Suprapubic skin (tissue), 4 donors: Measurements from ENCODE around the gene CHN1. TPM values are rescaled to one million over a fixed set of nuclear protein-coding genes. Genes with fewer than 3 reads are reported as not detected.

ENCODE experiments used
- DNase-seq, 2 donors: peaks; one replicate each; pipeline ENCODE4 v3.0.0-alpha.2; 2019; ENCODE audit warnings: low spot score in 2 of 2
- H3K27ac ChIP-seq: fragments of 200-600 bp; sonication (generic); one replicate; pipeline ENCODE4 v1.5.1; 2019
- H3K27me3 ChIP-seq: fragments of 200-600 bp; sonication (generic); one replicate; pipeline ENCODE4 v1.5.1; 2019
- H3K36me3 ChIP-seq: fragments of 200-600 bp; sonication (generic); one replicate; pipeline ENCODE4 v1.5.1; 2019
- H3K4me1 ChIP-seq: fragments of 200-600 bp; sonication (generic); one replicate; pipeline ENCODE4 v1.5.1; 2019
- H3K4me3 ChIP-seq: fragments of 200-600 bp; sonication (generic); one replicate; pipeline ENCODE4 v1.5.1; 2019; ENCODE audit warnings: mild to moderate bottlenecking
- H3K9me3 ChIP-seq: fragments of 200-600 bp; sonication (generic); one replicate; pipeline ENCODE4 v1.5.1; 2019
- EP300 ChIP-seq: sonication (generic); formaldehyde crosslinking; IDR thresholded peaks from one replicate; pipeline ENCODE4 v1.6.1; 2017; ENCODE audit warnings: antibody characterized with exemption
- POLR2A ChIP-seq, 2 donors: fragments of 450-650 bp; IDR thresholded peaks; one replicate each; pipeline ENCODE4 v1.6.1; 2017; ENCODE audit warnings: antibody characterized with exemption in 2 of 2, mild to moderate bottlenecking in 2 of 2, moderate library complexity in 2 of 2
- POLR2AphosphoS5 ChIP-seq, 3 donors: sonication (generic); formaldehyde crosslinking; IDR thresholded peaks; one replicate each; pipeline ENCODE4 v1.6.1; 2017; ENCODE audit warnings: antibody characterized with exemption in 3 of 3
- WGBS: methylation state at CpG from one replicate; pipeline ENCODE4 v1.1.5; 2018; 5-methylcytosine and 5-hydroxymethylcytosine counted together
- total RNA-seq, 4 donors: library from RNA; depleted of rRNA; stranded (reverse); fragments of >200 nt; gene quantifications; one replicate each; pipeline ENCODE4 v1.1.0, GENCODE V29; 2016
- TF ChIP-seq, protein P1 (sequence below), 2 donors: fragments of 200-600 bp in 1 of 2; fragments of 450-650 bp in 1 of 2; sonication (generic) in 1 of 2; IDR thresholded peaks; one replicate each; pipeline ENCODE4 v1.5.1; 2016 to 2019; ENCODE audit warnings: antibody characterized with exemption in 2 of 2, mild to moderate bottlenecking in 1 of 2, moderate library complexity in 1 of 2

Gene CHN1
- total RNA-seq, 4 donors from 2014 or later = 1.6 to 4.9 (median 3.6) TPM

DNA sequence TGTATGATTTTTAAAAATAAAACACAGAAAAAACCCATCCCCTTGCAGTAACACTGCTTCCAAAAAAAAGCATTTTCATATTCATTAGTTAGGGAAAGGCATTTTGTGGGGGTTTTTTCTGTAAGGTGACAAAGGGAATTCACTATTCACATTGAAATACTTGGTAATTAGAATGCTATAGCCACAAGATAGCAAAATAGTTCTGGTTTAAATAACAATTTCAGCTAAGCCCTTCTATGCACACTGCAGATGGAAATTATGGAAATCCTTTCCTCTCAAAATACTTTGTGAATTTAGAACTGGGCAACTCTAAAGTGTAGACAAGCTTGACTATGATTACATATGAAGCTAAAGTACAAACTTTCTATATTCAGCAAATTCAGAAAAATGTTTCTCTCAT, 138.8 kb downstream of the CHN1 start:
- Histone ChIP-seq H3K9me3 (no peaks in the 10 kb centered on the region), H3K4me1 (no peaks in the 10 kb centered on the region), H3K4me3 (no peak overlapping the region), H3K27ac (no peak overlapping the region), H3K27me3 (no peaks in the 10 kb centered on the region), H3K36me3 (no peaks in the 10 kb centered on the region)
- TF ChIP-seq POLR2A (IDR thresholded peaks at IDR 0.05) = no peak
- TF ChIP-seq EP300 = no peak
- TF ChIP-seq, protein P1, sequence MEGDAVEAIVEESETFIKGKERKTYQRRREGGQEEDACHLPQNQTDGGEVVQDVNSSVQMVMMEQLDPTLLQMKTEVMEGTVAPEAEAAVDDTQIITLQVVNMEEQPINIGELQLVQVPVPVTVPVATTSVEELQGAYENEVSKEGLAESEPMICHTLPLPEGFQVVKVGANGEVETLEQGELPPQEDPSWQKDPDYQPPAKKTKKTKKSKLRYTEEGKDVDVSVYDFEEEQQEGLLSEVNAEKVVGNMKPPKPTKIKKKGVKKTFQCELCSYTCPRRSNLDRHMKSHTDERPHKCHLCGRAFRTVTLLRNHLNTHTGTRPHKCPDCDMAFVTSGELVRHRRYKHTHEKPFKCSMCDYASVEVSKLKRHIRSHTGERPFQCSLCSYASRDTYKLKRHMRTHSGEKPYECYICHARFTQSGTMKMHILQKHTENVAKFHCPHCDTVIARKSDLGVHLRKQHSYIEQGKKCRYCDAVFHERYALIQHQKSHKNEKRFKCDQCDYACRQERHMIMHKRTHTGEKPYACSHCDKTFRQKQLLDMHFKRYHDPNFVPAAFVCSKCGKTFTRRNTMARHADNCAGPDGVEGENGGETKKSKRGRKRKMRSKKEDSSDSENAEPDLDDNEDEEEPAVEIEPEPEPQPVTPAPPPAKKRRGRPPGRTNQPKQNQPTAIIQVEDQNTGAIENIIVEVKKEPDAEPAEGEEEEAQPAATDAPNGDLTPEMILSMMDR (IDR thresholded peaks at IDR 0.05) = no peak
- no peak for TF ChIP-seq POLR2AphosphoS5 (IDR thresholded peaks at IDR 0.05)
- no peak for DNase-seq

DNA sequence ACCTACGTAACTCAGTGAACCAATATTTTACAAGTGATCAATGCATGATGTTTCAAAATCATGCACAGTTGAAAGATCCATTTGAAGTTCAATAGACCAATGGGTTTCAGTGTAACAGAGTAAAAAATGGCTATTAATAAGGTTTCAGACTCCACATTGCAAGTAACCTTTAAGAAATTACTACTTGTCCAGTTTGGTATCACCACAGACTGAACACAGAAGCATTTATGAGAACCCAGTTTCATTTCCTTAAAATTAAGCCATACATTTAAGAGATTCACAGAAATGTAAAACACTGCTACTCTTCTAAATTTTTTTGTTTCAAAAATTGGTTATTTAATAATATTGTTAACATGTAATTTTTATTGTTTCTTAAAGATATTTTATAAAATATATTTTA, 142.0 kb downstream of the CHN1 start:
- no peak overlapping the region for H3K27ac ChIP-seq
- H3K9me3 ChIP-seq = no peaks in the 10 kb centered on the region
- TF ChIP-seq, protein P1 (IDR thresholded peaks at IDR 0.05) = no peak
- TF ChIP-seq EP300 (no peak), POLR2AphosphoS5 (IDR thresholded peaks at IDR 0.05) (no peak), POLR2A (IDR thresholded peaks at IDR 0.05) (no peak)
- DNase-seq = no peak
- H3K4me3 ChIP-seq = no peak overlapping the region
- no peaks in the 10 kb centered on the region for H3K36me3 ChIP-seq
- 100% methylated on average over 1 of the region's 1 CpG for WGBS
- no peaks in the 10 kb centered on the region for H3K4me1 ChIP-seq
- no peaks in the 10 kb centered on the region for H3K27me3 ChIP-seq

DNA sequence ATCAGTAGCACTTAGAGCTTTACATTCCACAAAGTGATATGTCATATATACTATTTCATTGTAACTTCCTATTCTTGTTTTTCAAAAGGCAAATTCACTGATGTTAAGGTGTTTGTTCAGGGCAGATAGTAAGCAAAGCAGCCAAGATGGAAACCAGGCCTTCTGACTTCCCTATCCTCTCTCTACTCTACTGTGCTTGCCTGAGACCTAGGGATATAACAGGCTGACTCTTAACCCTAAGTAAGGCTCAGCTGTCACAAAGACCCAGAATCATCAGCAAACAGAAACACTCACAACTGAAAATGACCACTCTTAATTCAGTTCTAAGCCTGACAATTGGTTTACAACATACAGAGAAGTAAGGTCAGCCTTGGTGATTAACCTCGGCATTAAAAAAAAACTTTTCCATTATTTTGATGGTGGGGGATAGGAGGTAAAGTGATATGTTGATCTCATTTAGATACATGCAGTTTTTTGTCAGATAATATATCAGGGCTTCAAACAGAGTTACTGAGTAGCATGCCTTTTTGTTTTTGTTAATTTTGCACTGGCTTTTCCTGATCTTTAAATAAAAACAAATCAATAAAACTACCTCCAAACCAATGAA, 145.5 kb downstream of the CHN1 start:
- Histone ChIP-seq H3K36me3 (no peaks in the 10 kb centered on the region), H3K27me3 (no peaks in the 10 kb centered on the region), H3K9me3 (no peaks in the 10 kb centered on the region), H3K4me3 (no peak overlapping the region), H3K4me1 (no peaks in the 10 kb centered on the region), H3K27ac (no peak overlapping the region)
- TF ChIP-seq, protein P1 (IDR thresholded peaks at IDR 0.05) = no peak
- no peak for TF ChIP-seq POLR2AphosphoS5 (IDR thresholded peaks at IDR 0.05)
- no peak for TF ChIP-seq POLR2A (IDR thresholded peaks at IDR 0.05)
- TF ChIP-seq EP300 = no peak
- no peak for DNase-seq
- 78% methylated on average over 1 of the region's 1 CpG for WGBS

DNA sequence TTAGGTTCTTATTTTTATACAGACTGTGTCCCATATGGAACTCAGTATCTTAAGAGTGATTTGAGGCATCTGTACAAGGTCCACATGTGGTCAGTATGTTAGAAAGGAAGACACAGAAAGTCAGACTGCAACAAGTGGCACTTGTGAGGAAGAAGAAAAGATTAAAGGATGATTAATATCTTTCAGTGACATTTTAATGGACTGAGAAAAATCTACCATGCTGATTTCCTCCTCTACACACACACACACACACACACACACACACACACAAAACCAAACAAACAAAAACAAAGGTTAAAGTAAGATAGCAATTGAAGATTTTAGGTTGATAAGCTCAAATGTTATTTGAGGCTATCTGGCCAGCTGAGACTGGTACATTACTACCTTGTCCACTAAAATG, 146.4 kb downstream of the CHN1 start:
- H3K4me3 ChIP-seq = no peak overlapping the region
- DNase-seq = no peak
- H3K36me3 ChIP-seq = no peaks in the 10 kb centered on the region
- H3K4me1 ChIP-seq = no peaks in the 10 kb centered on the region
- TF ChIP-seq EP300 (no peak), POLR2A (IDR thresholded peaks at IDR 0.05) (no peak), POLR2AphosphoS5 (IDR thresholded peaks at IDR 0.05) (no peak)
- TF ChIP-seq, protein P1 (IDR thresholded peaks at IDR 0.05) = no peak
- no peaks in the 10 kb centered on the region for H3K9me3 ChIP-seq
- H3K27me3 ChIP-seq = no peaks in the 10 kb centered on the region
- no peak overlapping the region for H3K27ac ChIP-seq

DNA sequence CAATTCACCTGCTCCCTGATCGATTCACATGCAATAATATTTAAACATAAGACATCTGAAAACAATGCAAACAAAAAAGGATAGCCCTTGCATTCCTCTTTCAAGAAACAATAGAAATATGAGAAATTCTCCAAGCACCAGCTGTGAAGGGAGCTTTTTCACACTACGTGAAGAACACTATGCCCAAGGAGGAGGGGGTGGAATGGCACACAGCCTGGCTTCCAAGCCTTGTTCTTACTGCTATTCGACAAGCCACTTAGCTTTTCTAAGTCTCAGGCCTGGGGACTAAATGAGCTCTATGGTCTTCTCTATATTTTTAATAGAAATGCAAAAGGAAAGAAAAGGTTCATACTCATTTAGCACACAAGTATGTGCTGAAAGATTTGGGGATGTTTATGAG, 148.7 kb downstream of the CHN1 start:
- Histone ChIP-seq H3K9me3 (no peaks in the 10 kb centered on the region), H3K36me3 (no peaks in the 10 kb centered on the region), H3K4me1 (no peaks in the 10 kb centered on the region), H3K27ac (no peak overlapping the region), H3K27me3 (no peaks in the 10 kb centered on the region), H3K4me3 (no peak overlapping the region)
- DNase-seq = no peak
- WGBS = 96% methylated on average over 3 of the region's 3 CpGs
- TF ChIP-seq, protein P1 (IDR thresholded peaks at IDR 0.05) = no peak
- TF ChIP-seq EP300 (no peak), POLR2A (IDR thresholded peaks at IDR 0.05) (no peak), POLR2AphosphoS5 (IDR thresholded peaks at IDR 0.05) (no peak)
